Measurements from ENCODE around the gene TIMM8B. TPM values are rescaled to one million over a fixed set of nuclear protein-coding genes. Genes with fewer than 3 reads are reported as not detected.

TIMM8B gene
- total and polyA plus RNA-seq, 9 of the 15 experiments (the other 6 are each of a cell fraction or from before 2014, with no cell fraction given) = 95.8 to 338 (median 145) TPM

DNA sequence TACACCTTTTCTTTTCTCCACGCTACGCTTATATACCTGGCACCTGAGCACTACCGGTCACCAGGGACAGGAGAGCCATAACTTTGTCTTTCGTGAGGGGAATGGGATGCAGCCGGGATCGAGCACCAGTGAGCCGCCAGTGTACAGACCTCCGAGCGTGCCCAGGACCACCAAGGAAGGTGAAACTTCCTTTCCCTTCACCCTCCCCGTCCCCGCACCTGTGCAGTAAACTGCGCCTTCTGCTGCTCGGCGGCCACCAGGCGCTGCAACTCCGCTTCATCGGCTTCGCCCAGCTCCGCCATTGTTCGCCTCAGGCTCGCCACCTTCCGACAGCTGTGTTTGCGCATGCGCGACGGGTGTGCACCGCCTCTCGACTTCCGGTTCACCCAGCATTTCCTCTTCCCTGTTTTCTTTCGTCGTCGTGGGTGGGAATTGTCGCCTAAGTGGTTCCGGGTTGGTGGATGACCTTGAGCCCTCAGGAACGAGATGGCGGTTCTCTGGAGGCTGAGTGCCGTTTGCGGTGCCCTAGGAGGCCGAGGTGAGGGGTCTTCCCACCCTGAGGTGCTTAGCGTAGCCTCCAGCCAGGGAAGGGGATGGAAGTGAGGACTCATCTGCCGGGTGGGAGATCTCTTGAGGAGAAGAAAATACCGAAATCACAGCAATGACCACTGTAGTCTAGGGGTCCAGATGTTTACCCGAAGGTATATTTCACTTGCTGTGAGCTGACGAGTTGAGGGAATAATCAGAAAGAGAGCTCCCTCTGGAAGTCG lies at the start of gene TIMM8B, which contains the start of gene SDHD (continued):
- TF ChIP-seq, protein P1, sequence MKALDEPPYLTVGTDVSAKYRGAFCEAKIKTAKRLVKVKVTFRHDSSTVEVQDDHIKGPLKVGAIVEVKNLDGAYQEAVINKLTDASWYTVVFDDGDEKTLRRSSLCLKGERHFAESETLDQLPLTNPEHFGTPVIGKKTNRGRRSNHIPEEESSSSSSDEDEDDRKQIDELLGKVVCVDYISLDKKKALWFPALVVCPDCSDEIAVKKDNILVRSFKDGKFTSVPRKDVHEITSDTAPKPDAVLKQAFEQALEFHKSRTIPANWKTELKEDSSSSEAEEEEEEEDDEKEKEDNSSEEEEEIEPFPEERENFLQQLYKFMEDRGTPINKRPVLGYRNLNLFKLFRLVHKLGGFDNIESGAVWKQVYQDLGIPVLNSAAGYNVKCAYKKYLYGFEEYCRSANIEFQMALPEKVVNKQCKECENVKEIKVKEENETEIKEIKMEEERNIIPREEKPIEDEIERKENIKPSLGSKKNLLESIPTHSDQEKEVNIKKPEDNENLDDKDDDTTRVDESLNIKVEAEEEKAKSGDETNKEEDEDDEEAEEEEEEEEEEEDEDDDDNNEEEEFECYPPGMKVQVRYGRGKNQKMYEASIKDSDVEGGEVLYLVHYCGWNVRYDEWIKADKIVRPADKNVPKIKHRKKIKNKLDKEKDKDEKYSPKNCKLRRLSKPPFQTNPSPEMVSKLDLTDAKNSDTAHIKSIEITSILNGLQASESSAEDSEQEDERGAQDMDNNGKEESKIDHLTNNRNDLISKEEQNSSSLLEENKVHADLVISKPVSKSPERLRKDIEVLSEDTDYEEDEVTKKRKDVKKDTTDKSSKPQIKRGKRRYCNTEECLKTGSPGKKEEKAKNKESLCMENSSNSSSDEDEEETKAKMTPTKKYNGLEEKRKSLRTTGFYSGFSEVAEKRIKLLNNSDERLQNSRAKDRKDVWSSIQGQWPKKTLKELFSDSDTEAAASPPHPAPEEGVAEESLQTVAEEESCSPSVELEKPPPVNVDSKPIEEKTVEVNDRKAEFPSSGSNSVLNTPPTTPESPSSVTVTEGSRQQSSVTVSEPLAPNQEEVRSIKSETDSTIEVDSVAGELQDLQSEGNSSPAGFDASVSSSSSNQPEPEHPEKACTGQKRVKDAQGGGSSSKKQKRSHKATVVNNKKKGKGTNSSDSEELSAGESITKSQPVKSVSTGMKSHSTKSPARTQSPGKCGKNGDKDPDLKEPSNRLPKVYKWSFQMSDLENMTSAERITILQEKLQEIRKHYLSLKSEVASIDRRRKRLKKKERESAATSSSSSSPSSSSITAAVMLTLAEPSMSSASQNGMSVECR (CRISPR knock-in tag; IDR thresholded peaks at IDR 0.05) = peak; percentile 23; the same call in 1 of the 2 replicates
- TF ChIP-seq CREM (IDR thresholded peaks at IDR 0.05; ENCODE audit: low read depth) (peak; percentile 91), ELF2 (CRISPR knock-in tag; IDR thresholded peaks at IDR 0.05) (peak; percentile 81), CSDE1 (IDR thresholded peaks at IDR 0.05) (peak in 1 of 2 experiments; percentile 43; a peak in 1 of 4 replicates), HDAC2 (IDR thresholded peaks at IDR 0.05) (peak; percentile 38; the same call in 1 of the 2 replicates), JUNB (CRISPR knock-in tag; conservative IDR thresholded peaks at IDR 0.05) (no peak), POLR2A (conservative IDR thresholded peaks at IDR 0.05) (peak; percentile 95), MTA2 (IDR thresholded peaks at IDR 0.05; ENCODE audit: low read depth) (peak; percentile 85), PRPF4 (IDR thresholded peaks at IDR 0.05; ENCODE audit: insufficient read depth, low read depth, low read length, poor library complexity, severe bottlenecking) (no peak), GABPB1 (CRISPR knock-in tag; IDR thresholded peaks at IDR 0.05) (peak; percentile 99), POLR3G (IDR thresholded peaks at IDR 0.05; ENCODE audit: extremely low read depth, insufficient read length, insufficient replicate concordance) (no peak), SMARCE1 (IDR thresholded peaks at IDR 0.05) (0 out of 2 replicates have a peak, but pooled peaks have one; percentile 61), TBP (optimal IDR thresholded peaks at IDR 0.05; ENCODE audit: low read depth, low read length) (peak; percentile 79), EP400 (IDR thresholded peaks at IDR 0.05) (peak; percentile 93)
- TF ChIP-seq, protein P2, sequence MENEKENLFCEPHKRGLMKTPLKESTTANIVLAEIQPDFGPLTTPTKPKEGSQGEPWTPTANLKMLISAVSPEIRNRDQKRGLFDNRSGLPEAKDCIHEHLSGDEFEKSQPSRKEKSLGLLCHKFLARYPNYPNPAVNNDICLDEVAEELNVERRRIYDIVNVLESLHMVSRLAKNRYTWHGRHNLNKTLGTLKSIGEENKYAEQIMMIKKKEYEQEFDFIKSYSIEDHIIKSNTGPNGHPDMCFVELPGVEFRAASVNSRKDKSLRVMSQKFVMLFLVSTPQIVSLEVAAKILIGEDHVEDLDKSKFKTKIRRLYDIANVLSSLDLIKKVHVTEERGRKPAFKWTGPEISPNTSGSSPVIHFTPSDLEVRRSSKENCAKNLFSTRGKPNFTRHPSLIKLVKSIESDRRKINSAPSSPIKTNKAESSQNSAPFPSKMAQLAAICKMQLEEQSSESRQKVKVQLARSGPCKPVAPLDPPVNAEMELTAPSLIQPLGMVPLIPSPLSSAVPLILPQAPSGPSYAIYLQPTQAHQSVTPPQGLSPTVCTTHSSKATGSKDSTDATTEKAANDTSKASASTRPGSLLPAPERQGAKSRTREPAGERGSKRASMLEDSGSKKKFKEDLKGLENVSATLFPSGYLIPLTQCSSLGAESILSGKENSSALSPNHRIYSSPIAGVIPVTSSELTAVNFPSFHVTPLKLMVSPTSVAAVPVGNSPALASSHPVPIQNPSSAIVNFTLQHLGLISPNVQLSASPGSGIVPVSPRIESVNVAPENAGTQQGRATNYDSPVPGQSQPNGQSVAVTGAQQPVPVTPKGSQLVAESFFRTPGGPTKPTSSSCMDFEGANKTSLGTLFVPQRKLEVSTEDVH (IDR thresholded peaks at IDR 0.05; ENCODE audit: low read depth, partially characterized antibody) = peak; percentile 90
